HepG2 (cell line): Measurements from ENCODE around the gene NDUFA5. TPM values are rescaled to one million over a fixed set of nuclear protein-coding genes. Genes with fewer than 3 reads are reported as not detected.
A peak's percentile ranks its signal among the peaks of the same experiment; 100 is the strongest.

ENCODE experiments used
- CENPX ChIP-seq: sonication (generic); formaldehyde crosslinking; IDR thresholded peaks from 2 replicates; pipeline ENCODE4 v1.9.0; 2021; ENCODE audit warnings: mild to moderate bottlenecking, missing genetic modification reagents, moderate library complexity
- CREB1 ChIP-seq, 2 experiments: fragments of 450-650 bp in 1 of 2; IDR thresholded peaks; 2 replicates each; pipeline ENCODE4 v1.6.1; 2016 to 2017; ENCODE audit warnings: control low read depth in 1 of 2, mild to moderate bottlenecking in 1 of 2, missing compliant biosample characterization in 1 of 2, missing genetic modification characterization in 1 of 2
- HOXA7 ChIP-seq: sonication (generic); formaldehyde crosslinking; IDR thresholded peaks from 2 replicates; pipeline ENCODE4 v1.8.1; 2022; ENCODE audit warnings: mild to moderate bottlenecking, missing genetic modification reagents, moderate library complexity
- IRX3 ChIP-seq: sonication (generic); formaldehyde crosslinking; IDR thresholded peaks from 2 replicates; pipeline ENCODE4 v1.8.1; 2023; ENCODE audit warnings: mild to moderate bottlenecking, low read depth, missing genetic modification reagents, borderline replicate concordance
- KDM4B ChIP-seq: sonication (generic); formaldehyde crosslinking; IDR thresholded peaks from 2 replicates; pipeline ENCODE4 v1.4.0; 2020; ENCODE audit warnings: missing genetic modification reagents
- NCOA2 ChIP-seq: sonication (generic); formaldehyde crosslinking; IDR thresholded peaks from 2 replicates; pipeline ENCODE4 v1.8.0; 2022; ENCODE audit warnings: inconsistent platforms
- NCOR1 ChIP-seq: fragments of 200-600 bp; sonication (generic); IDR thresholded peaks from 2 replicates; pipeline ENCODE4 v1.7.0; 2017; ENCODE audit warnings: antibody characterized with exemption, low read length, borderline replicate concordance
- PHF5A ChIP-seq: IDR thresholded peaks from one replicate; pipeline ENCODE4 v1.6.1; 2018; ENCODE audit warnings: low read depth, missing genetic modification reagents; ENCODE audit not compliant: unreplicated experiment
- PPARG ChIP-seq: conservative IDR thresholded peaks from 2 replicates; pipeline ENCODE4 v1.6.1; 2016; ENCODE audit warnings: missing biosample characterization, missing genetic modification reagents
- SALL2 ChIP-seq: sonication (generic); formaldehyde crosslinking; IDR thresholded peaks from 2 replicates; pipeline ENCODE4 v1.8.1; 2023; ENCODE audit warnings: mild to moderate bottlenecking, missing genetic modification reagents, inconsistent platforms
- SNRNP70 ChIP-seq: fragments of 200-400 bp; formaldehyde crosslinking; IDR thresholded peaks from 2 replicates; pipeline ENCODE4 v1.6.1; 2017; ENCODE audit warnings: mild to moderate bottlenecking, low read depth, low read length, moderate library complexity
- ZBTB33 ChIP-seq: sonication (generic); formaldehyde crosslinking; IDR thresholded peaks from 2 replicates; pipeline ENCODE4 v1.4.0; 2020; ENCODE audit warnings: missing genetic modification reagents
- ZFX ChIP-seq: sonication (generic); formaldehyde crosslinking; IDR thresholded peaks from 2 replicates; pipeline ENCODE4 v1.4.0; 2020; ENCODE audit warnings: mild to moderate bottlenecking, low read depth, missing genetic modification reagents, moderate library complexity
- ZNF205 ChIP-seq: IDR thresholded peaks from 2 replicates; pipeline ENCODE4 v1.6.1; 2018; ENCODE audit warnings: missing biosample characterization, missing genetic modification reagents
- ZNF263 ChIP-seq: sonication (generic); formaldehyde crosslinking; IDR thresholded peaks from 2 replicates; pipeline ENCODE4 v1.4.0; 2020; ENCODE audit warnings: missing genetic modification reagents
- ZNF672 ChIP-seq: sonication (generic); formaldehyde crosslinking; IDR thresholded peaks from 2 replicates; pipeline ENCODE4 v1.8.1; 2022; ENCODE audit warnings: missing genetic modification reagents
- ZNF878 ChIP-seq: sonication (generic); formaldehyde crosslinking; IDR thresholded peaks from 2 replicates; pipeline ENCODE4 v1.8.1; 2023; ENCODE audit warnings: mild to moderate bottlenecking, missing genetic modification reagents, moderate library complexity
- ZSCAN21 ChIP-seq: sonication (generic); formaldehyde crosslinking; IDR thresholded peaks from 2 replicates; pipeline ENCODE4 v1.8.0; 2022; ENCODE audit warnings: mild to moderate bottlenecking, missing genetic modification reagents, moderate library complexity, borderline replicate concordance
- polyA plus RNA-seq, 8 experiments: library from polyadenylated mRNA; depleted of rRNA in 3 of 8; stranded (reverse) in 7 of 8; unstranded in 1 of 8; fragments of >200 nt; fragmentation: Illumina TruSeq in 4 of 8; extraction: Trizol in 4 of 8; gene quantifications; 2 replicates each; pipeline versions ENCODE4 v1.2.1 to v1.2.3, GENCODE V29; 2011 to 2016; ENCODE audit warnings: low read depth in 4 of 8, missing spikeins in 1 of 8, mixed read lengths in 1 of 8; ENCODE audit not compliant: insufficient read depth in 1 of 8
- total RNA-seq, 5 experiments: library from RNA; depleted of rRNA; stranded (reverse); fragments of >200 nt; fragmentation: Illumina TruSeq; extraction: Trizol; gene quantifications; 2 replicates each; pipeline ENCODE4 v1.2.3, GENCODE V29; 2016; ENCODE audit warnings: low read depth in 1 of 5
- TF ChIP-seq, protein P1 (sequence below): sonication (generic); formaldehyde crosslinking; IDR thresholded peaks from 2 replicates; pipeline ENCODE4 v1.4.0; 2020; ENCODE audit warnings: missing genetic modification reagents, borderline replicate concordance
- TF ChIP-seq, protein P2 (sequence below): sonication (generic); formaldehyde crosslinking; IDR thresholded peaks from 2 replicates; pipeline ENCODE4 v1.8.1; 2023; ENCODE audit warnings: missing genetic modification reagents, inconsistent platforms, borderline replicate concordance

Gene NDUFA5
- total and polyA plus RNA-seq, 2 of the 13 experiments (the other 11 are each of a cell fraction or from before 2014, with no cell fraction given): 16.9 to 55.9 TPM

DNA sequence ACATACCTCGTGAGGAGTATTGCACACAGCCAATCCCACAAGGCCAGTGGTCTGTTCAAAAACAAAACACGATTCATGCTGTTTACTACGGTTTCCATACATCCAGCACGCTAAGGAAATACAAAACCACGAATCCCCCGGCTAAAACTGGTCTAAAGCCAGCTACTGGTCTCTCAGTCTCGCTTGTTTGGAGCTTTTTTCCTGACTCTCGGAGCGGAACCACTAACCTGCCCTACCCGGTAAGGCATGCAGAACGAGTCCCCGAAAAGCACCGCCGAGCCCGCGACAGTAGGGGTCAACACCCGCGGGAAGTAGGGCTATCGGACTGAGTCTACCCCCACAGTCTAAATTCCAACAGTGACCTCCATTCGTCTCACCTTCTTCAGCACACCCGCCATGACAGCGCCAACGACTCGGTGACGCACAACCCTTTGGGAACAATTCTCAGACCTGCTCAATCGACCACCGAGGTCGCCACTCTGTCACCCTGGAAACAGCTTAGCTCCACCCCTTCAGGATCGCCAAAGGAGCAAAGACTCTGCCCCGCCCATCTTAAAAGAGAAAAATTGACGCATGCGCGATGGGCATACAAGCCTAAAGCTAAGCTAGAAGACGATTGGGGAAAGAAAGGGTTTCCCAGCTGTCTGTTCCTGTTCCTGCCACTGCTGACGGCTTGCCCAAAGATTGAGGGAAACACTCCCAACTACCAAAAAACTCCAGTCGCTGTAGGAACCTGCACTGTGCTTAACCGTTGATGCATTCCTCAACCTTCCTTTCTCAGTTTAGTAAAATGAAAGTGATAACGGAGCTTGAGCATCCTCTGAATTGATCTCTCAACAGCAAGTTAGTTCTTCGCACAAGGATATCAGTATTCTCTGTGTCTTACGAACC, at the start of gene NDUFA5 (continued):
- TF ChIP-seq ZNF672 (CRISPR knock-in tag): no peak
- TF ChIP-seq NCOR1: no peak
- TF ChIP-seq, protein P1, sequence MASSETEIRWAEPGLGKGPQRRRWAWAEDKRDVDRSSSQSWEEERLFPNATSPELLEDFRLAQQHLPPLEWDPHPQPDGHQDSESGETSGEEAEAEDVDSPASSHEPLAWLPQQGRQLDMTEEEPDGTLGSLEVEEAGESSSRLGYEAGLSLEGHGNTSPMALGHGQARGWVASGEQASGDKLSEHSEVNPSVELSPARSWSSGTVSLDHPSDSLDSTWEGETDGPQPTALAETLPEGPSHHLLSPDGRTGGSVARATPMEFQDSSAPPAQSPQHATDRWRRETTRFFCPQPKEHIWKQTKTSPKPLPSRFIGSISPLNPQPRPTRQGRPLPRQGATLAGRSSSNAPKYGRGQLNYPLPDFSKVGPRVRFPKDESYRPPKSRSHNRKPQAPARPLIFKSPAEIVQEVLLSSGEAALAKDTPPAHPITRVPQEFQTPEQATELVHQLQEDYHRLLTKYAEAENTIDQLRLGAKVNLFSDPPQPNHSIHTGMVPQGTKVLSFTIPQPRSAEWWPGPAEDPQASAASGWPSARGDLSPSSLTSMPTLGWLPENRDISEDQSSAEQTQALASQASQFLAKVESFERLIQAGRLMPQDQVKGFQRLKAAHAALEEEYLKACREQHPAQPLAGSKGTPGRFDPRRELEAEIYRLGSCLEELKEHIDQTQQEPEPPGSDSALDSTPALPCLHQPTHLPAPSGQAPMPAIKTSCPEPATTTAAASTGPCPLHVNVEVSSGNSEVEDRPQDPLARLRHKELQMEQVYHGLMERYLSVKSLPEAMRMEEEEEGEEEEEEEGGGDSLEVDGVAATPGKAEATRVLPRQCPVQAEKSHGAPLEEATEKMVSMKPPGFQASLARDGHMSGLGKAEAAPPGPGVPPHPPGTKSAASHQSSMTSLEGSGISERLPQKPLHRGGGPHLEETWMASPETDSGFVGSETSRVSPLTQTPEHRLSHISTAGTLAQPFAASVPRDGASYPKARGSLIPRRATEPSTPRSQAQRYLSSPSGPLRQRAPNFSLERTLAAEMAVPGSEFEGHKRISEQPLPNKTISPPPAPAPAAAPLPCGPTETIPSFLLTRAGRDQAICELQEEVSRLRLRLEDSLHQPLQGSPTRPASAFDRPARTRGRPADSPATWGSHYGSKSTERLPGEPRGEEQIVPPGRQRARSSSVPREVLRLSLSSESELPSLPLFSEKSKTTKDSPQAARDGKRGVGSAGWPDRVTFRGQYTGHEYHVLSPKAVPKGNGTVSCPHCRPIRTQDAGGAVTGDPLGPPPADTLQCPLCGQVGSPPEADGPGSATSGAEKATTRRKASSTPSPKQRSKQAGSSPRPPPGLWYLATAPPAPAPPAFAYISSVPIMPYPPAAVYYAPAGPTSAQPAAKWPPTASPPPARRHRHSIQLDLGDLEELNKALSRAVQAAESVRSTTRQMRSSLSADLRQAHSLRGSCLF (CRISPR knock-in tag): no peak
- no peak for TF ChIP-seq ZNF878 (CRISPR knock-in tag)
- TF ChIP-seq IRX3 (CRISPR knock-in tag): peak; percentile 67; the same call in 1 of the 2 replicates
- TF ChIP-seq ZBTB33 (CRISPR knock-in tag): no peak
- peak; percentile 36; the same call in 1 of the 2 replicates for TF ChIP-seq ZFX (CRISPR knock-in tag)
- TF ChIP-seq KDM4B (CRISPR knock-in tag): no peak
- no peak for TF ChIP-seq PPARG (CRISPR knock-in tag)
- no peak for TF ChIP-seq CENPX (CRISPR knock-in tag)
- no peak for TF ChIP-seq SNRNP70
- no peak for TF ChIP-seq NCOA2 (CRISPR knock-in tag)
- TF ChIP-seq, protein P2, sequence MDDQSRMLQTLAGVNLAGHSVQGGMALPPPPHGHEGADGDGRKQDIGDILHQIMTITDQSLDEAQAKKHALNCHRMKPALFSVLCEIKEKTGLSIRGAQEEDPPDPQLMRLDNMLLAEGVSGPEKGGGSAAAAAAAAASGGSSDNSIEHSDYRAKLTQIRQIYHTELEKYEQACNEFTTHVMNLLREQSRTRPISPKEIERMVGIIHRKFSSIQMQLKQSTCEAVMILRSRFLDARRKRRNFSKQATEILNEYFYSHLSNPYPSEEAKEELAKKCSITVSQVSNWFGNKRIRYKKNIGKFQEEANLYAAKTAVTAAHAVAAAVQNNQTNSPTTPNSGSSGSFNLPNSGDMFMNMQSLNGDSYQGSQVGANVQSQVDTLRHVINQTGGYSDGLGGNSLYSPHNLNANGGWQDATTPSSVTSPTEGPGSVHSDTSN (CRISPR knock-in tag): no peak
- no peak for TF ChIP-seq PHF5A (CRISPR knock-in tag)
- peak; percentile 87 for TF ChIP-seq CREB1 (IDR thresholded peaks at IDR 0.05)
- peak; percentile 94 for TF ChIP-seq CREB1 (CRISPR knock-in tag; IDR thresholded peaks at IDR 0.05)
- TF ChIP-seq ZNF263 (CRISPR knock-in tag): no peak
- no peak for TF ChIP-seq ZSCAN21
- no peak for TF ChIP-seq HOXA7 (CRISPR knock-in tag)
- TF ChIP-seq ZNF205 (CRISPR knock-in tag): no peak
- TF ChIP-seq SALL2 (CRISPR knock-in tag): peak; percentile 32; the same call in 1 of the 2 replicates
